Bronchial epithelial cell (primary cell): ENCODE measurements around the gene TRIM49D1. TPM values are rescaled to one million over a fixed set of nuclear protein-coding genes. Genes with fewer than 3 reads are reported as not detected.
"Not testable (repeated sequence)": the region's sequence is repeated elsewhere in the genome, so short reads cannot be mapped to it uniquely, and the experiment has no call there.

Experiments
- DNase-seq: peaks from one replicate; pipeline ENCODE4 v3.0.0-alpha.2; 2010; ENCODE audit warnings: low read depth
- FAIRE-seq: peaks from 2 replicates; lab custom pipeline; 2011; peaks lifted over from hg19 to GRCh38; lab: Jason Lieb, UNC
- H3K27me3 ChIP-seq: 2 replicates; pipeline ENCODE4 v1.5.1; 2011; ENCODE audit warnings: low read length; ENCODE audit not compliant: control insufficient read depth, insufficient read depth
- H3K36me3 ChIP-seq: 2 replicates; pipeline ENCODE4 v1.5.1; 2011; ENCODE audit warnings: low read length; ENCODE audit not compliant: control insufficient read depth, insufficient read depth
- H3K4me3 ChIP-seq: 2 replicates; pipeline ENCODE4 v1.5.1; 2011; ENCODE audit warnings: mild to moderate bottlenecking, low read depth, low read length, control low read depth
- total RNA-seq: library from RNA; depleted of rRNA; stranded (reverse); fragments of >200 nt; gene quantifications from 2 replicates; pipeline ENCODE4 v1.2.1, GENCODE V29; 2014
- TF ChIP-seq, protein P1 (sequence below): IDR thresholded peaks from 2 replicates; pipeline ENCODE4 v1.5.1; 2011; ENCODE audit warnings: mild to moderate bottlenecking, moderate library complexity, low read length, control low read depth, inconsistent platforms; ENCODE audit not compliant: insufficient read depth, severe bottlenecking

The TRIM49D1 gene, protein sequence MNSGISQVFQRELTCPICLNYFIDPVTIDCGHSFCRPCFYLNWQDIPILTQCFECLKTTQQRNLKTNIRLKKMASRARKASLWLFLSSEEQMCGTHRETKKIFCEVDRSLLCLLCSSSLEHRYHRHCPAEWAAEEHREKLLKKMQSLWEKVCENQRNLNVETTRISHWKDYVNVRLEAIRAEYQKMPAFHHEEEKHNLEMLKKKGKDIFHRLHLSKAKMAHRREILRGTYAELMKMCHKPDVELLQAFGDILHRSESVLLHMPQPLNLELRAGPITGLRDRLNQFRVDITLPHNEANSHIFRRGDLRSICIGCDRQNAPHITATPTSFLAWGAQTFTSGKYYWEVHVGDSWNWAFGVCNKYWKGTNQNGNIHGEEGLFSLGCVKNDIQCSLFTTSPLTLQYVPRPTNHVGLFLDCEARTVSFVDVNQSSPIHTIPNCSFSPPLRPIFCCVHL
- total RNA-seq: not detected in 2 replicates

DNA sequence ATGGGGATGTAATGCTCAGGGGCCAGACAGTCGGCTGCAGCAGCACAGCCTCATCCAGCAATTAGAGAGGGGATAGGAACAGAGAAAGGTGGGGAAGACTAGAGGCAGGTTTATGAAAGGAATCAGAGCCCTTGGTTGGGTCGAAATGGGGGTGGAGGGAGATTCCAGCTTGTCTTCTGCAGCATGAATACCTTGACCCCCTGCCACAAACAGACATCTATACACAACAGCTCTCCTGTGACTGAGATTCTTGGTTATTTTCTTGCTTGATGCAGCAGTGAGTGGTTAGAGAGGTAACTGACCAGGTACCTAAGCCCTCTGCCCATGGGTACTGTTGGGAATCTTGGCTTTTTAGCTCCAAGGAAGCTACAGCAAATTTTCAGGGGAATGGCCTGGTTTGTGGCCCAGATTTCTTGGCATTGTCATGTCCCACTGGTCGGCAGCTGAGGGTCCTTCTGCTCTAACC is at the start of gene TRIM49D1:
TRIM49D1 (minus strand) TSS at position 51 of the 466 bp plus-strand sequence. CDS start 4,535 bp downstream, outside the sequence.
- FAIRE-seq (no peak), DNase-seq (no peak)
- H3K4me3 ChIP-seq: no peak within 1 kb of the TSS
- TF ChIP-seq, protein P1, sequence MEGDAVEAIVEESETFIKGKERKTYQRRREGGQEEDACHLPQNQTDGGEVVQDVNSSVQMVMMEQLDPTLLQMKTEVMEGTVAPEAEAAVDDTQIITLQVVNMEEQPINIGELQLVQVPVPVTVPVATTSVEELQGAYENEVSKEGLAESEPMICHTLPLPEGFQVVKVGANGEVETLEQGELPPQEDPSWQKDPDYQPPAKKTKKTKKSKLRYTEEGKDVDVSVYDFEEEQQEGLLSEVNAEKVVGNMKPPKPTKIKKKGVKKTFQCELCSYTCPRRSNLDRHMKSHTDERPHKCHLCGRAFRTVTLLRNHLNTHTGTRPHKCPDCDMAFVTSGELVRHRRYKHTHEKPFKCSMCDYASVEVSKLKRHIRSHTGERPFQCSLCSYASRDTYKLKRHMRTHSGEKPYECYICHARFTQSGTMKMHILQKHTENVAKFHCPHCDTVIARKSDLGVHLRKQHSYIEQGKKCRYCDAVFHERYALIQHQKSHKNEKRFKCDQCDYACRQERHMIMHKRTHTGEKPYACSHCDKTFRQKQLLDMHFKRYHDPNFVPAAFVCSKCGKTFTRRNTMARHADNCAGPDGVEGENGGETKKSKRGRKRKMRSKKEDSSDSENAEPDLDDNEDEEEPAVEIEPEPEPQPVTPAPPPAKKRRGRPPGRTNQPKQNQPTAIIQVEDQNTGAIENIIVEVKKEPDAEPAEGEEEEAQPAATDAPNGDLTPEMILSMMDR: no peak
- no peaks in the 10 kb centered on the region for H3K27me3 ChIP-seq
- no peaks in the 10 kb centered on the region for H3K36me3 ChIP-seq

DNA sequence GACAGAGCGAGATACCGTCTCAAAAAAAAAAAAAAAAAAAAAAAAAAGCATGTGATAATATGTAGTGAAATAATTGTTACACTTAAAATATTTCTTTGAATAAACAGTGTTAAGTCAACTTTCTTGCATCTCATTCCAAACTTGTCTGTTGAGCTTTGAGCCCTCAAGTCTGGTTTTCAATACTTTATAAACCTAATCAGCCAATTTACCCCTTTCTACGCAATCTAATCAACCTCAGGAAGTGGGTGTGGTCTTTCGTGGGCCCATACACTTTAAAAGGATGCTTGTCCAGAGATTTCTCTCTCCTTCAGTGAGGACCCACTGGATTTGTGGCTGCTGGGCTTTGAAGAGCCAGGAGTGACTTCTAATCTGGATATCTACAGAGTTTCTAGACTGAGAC is 43.7 kb upstream of the TRIM49D1 start, which contains the start of gene TRIM64:
TRIM64 (plus strand) TSS at position 301 of the 400 bp plus-strand sequence. CDS start 2,467 bp downstream, outside the sequence.
- not testable (repeated sequence) for FAIRE-seq, H3K27me3 ChIP-seq, H3K36me3 ChIP-seq, H3K4me3 ChIP-seq, DNase-seq

DNA sequence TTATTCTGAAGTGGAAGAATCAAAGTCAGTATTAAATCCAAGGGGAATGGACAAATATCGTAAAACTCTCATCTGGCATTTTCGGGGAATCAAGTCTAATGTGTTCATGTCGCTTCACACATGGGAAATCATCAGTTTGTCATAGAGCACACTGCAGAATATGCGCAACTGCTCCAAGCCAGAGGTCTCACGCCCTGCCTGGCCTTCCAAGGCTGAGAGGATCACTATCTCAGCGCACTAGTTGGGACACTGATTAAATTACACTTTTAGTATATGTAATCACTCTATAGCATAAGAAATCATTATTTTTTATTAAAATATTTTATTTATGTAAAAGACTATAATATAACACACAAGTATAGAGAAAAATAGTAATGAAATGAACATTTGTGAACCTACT is 38.8 kb upstream of the TRIM49D1 start:
- not testable (repeated sequence) for H3K36me3 ChIP-seq, H3K27me3 ChIP-seq, H3K4me3 ChIP-seq, DNase-seq, FAIRE-seq

DNA sequence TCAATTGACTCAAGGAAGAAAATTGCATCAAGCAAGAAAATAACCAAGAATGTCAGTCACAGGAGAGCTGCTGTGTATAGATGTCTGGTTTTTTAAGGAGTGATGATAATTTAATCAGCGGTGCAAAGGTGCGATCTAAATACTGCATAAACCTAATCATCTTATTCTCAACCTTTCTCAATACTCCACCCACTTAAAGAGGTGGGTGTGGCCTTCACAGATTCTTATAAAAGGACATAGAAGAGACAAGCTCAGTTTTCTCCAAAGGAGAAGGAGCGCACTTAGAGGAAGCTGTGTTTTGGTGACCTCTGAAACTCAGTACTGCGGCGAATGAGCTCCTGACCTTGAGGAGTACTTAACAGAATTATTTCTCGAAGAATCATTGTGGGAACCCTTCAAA is 1.7 kb upstream of the TRIM49D1 start, which contains the start of gene TRIM49D2:
TRIM49D2 (plus strand) TSS at position 301 of the 400 bp plus-strand sequence. CDS start 2,698 bp downstream, outside the sequence.
- not testable (repeated sequence) for H3K36me3 ChIP-seq, H3K4me3 ChIP-seq, FAIRE-seq, H3K27me3 ChIP-seq, DNase-seq

DNA sequence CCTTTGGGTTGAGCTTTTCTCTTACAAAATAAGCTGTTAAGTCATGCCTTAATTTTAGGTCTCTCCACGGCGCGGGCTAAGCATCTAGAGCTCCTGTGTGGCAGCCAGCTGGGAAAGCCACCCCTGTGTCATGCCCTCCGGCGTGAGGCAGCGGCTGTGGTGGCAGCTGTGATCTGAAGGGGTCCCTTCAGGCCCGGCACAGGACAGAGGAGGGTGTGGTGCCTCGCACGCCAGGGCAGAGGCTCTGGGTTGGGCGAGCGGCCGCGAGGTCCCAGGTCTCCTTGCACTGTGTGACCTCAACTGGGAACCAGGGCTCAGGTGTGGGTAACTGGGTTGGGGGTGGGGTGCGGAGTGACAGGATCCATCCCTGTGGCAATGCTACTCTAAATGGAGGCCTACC is 21.2 kb downstream of the TRIM49D1 start:
- H3K36me3 ChIP-seq, FAIRE-seq, H3K4me3 ChIP-seq, DNase-seq, H3K27me3 ChIP-seq: not testable (repeated sequence)

DNA sequence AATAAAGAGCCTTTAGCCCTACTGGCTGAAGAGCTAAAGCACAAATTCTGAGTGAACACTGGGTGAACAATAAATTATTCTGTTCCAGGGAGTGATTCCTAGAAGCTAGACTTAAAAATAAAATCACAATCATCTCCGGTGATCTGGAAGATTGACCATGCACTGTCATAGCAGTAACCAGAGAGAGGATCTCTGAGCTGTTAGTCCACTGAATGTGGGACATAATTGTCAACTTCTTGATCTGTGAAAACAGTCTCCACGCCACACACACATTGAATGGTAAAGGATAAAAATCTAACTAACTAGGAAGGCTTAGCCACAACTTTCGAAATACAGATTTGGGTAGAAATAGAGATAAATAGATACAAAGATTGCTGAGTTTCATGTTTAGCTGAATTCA is 28.8 kb downstream of the TRIM49D1 start:
- not testable (repeated sequence) for DNase-seq, FAIRE-seq, H3K27me3 ChIP-seq, H3K36me3 ChIP-seq, H3K4me3 ChIP-seq

DNA sequence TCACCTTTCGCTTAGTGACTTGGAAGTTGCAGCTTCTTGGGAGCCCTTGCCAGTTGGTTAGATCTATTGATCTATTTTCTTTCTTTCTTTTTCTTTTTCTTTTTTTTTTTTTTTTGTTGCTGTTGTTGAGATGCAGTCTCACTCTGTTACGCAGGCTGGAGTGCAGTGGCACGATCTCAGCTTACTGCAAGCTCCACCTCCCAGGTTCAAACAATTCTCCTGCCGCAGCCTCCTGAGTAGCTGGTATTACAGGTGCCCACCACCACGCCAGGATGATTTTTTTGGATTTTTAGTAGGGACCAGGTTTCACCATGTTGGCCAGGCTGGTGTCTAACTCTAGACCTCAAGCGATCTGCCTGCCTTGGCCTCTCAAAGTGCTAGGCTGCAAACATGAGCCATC is 44.5 kb downstream of the TRIM49D1 start:
- H3K4me3 ChIP-seq, H3K27me3 ChIP-seq, FAIRE-seq, H3K36me3 ChIP-seq, DNase-seq: not testable (repeated sequence)

DNA sequence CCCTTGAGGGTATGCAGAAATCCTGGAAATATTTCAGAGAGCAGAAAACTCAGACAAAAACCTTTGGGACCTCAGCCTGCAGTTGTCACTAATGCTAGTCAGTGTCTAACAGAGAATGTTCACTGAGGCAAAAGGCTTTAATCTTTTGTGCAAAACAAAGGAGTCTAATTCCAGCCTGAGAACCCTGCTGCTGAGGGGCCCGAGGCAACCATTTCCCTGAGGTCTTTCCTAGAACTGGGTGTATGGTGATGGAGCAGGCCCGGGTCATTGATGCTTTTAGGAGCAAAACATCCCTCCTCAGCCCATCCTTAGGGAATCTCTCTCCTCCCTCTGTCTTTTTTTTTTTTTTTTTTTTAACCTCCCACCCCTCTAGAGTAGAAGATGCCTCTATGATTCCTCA is 49.5 kb downstream of the TRIM49D1 start:
- FAIRE-seq, H3K27me3 ChIP-seq, H3K4me3 ChIP-seq, DNase-seq, H3K36me3 ChIP-seq: not testable (repeated sequence)

DNA sequence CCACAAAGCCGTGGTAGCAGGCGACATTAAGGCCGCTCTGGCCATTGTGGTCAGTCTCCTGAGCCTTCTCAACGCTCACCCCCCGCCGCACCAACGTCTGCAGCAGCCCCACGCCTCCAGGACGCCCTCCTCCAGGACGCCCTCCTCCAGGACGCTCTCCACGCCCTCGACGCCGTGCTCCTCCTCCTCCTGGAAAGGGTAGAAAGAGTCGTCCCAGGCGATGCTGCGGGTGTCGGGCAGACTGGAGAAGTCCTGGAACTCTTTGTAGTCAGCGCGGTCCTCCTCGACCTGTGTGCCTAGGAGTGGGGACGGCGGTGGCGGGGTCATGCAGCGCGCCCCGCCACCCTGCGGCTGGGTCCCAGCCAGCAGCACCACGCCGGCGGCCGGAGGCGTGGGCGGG is 56.8 kb downstream of the TRIM49D1 start:
- H3K36me3 ChIP-seq, DNase-seq, H3K27me3 ChIP-seq, H3K4me3 ChIP-seq, FAIRE-seq: not testable (repeated sequence)

DNA sequence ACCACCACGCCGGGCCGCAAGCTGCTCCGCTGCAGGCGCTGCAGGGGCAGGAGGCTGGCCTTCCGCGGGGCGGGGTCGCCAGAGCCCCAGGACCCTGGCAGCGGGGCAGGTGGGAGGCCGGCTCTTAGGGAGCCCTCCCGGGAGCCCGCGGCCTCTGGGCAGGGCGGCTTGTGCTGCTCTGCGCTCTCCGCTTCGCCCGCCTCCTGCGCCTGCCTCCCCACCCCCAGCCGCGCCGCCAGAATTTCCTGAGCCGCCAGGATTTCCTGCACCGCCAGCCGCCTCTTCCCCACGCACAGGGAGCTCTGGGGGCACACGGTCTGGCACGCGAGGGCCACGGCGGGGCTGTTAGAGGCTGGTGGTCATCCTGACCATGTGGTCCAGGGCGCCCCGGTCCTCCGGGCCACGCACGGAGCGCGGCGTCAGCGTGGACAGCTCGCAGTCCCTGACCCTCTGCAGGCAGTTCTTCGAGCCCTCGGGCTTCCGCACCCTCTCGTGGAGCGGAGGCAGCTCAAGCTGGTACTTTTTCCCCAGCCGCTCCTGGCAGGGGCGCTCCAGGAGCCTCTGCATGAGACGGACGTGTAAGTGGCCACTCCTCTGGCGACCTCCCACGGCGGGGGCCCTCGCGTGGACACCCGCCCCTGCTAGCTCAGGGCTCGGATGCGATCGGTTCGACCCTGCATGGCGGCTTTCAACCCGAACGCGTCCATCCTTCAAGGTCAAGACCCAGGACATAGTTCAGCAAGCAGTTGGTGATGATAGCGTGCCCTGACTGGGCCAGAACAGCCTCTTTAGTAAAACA is 57.9 kb downstream of the TRIM49D1 start:
- H3K4me3 ChIP-seq, H3K27me3 ChIP-seq, H3K36me3 ChIP-seq, DNase-seq, FAIRE-seq: not testable (repeated sequence)
